Stimulated activated naive CD8-positive, alpha-beta T cell treated with anti-CD3 and anti-CD28 coated beads, Interleukin-15, Interleukin-2, amounts not matched to agents 100 U/mL and 50 U/mL, for 24 hours (primary cell): Measurements from ENCODE around the gene C3AR1.
"Not testable (repeated sequence)": the region's sequence is repeated elsewhere in the genome, so short reads cannot be mapped to it uniquely, and the experiment has no call there.

Source experiments
- ATAC-seq: fragments of 150-1000 bp; cut with Tn5 transposase; one replicate; pipeline ENCODE4 v1.10.0; 2021
- DNase-seq: peaks from one replicate; pipeline ENCODE4 v3.0.0; 2021

C3AR1 gene

DNA sequence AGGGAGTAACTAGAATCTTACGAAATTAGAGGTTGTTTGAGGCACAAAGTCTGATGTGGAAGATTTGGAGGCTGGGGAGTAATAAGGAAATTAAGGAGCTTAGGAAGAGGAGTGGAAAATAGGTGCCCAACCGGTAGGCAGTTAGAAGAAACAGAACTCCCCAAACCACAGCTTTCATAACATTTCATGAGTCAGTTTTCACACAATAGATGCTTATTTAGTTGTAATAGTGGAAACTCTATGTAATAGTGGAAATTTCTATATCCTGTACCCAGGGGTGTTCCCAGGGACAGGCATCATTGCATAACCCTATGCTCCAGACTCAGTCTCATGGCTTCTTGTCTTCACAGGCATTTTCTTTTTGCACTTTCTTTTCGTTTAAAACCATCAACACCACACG lies 8.3 kb downstream of the C3AR1 start:
- DNase-seq (no peak), ATAC-seq (peak; percentile 72)

DNA sequence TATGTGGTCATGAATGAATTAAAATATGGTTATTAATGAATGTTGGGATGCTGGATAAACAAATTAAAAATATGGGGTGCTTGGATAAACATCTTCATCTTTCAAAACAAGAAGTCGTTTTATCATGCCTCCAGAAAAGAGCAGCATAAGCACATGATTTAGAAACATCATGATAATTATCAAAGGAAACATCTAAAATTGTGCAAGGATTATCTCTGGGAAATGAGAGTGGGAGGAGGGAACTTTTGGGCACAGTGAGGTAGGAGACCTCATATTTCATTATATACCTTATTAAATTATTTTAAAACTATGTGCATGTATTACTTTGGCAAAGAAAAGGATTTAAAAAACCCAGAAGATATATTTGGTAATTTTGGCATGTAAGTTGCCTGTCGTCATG lies 8.9 kb downstream of the C3AR1 start:
- ATAC-seq (no peak), DNase-seq (no peak)

DNA sequence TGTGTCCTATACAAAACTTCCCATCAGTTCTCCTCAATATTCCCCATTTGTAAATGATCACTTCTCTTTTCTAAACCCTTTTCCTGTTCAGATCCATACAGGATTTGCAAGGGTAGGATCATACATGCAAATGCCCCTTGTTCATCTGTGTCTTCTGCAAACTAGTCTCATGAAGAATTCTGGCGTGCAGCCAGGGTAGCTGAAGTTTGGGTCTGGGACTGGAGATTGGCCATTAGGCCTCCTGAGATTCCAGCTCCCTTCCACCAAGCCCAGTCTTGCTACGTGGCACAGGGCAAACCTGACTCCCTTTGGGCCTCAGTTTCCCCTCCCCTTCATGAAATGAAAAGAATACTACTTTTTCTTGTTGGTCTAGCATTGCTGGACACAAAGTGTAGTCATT lies 11.3 kb downstream of the C3AR1 start:
- ATAC-seq = no peak
- no peak for DNase-seq

DNA sequence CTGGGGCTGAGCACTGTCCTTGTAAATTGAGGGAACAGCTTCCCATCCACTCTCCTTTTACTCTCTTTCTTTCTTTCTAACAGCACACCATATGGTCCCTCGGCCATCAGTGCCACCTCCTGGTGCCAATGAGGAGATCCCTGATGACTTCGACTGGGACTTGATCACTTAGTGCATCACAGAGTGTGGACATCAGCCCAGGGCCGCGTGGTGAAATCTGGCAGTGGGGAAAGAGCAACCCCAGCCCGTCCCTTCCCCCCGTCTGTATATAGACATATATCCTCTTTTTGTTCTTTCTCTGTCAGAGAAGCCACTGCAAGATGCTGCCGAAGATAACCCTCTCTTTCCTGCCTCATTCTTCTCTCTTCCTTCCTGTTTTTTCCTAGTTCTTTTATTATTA lies 13.5 kb downstream of the C3AR1 start:
- ATAC-seq (no peak), DNase-seq (no peak)

DNA sequence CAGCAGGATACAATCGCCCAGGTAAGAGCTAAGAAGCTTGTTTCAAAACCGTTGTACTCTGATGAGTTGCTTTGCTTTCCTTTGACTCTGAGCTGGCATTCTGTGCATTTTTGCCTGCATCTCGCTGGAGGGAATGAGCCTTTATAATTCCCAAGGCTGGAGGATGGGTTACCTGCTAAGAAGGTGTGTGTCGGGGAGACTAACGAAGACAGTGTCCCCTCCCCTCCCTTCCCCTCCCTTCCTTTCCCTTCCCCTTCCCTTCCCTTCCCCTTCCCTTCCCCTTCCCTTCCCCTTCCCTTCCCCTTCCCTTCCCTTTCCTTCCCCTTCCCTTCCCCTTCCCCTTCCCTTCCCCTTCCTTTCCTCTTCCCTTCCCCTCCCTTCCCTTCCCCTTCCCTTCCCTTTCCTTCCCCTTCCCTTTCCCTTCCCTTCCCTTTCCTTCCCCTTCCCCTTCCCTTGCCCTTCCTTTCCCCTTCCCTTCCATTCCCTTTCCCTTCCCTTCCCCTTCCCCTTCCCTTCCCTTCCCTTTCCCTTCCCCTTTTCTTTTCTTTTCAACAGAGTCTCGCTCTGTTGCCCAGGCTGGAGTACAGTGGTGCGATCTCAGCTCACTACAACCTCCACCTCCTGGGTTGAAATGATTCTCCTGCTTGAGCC lies 15.4 kb downstream of the C3AR1 start:
- no peak for ATAC-seq
- DNase-seq = no peak

DNA sequence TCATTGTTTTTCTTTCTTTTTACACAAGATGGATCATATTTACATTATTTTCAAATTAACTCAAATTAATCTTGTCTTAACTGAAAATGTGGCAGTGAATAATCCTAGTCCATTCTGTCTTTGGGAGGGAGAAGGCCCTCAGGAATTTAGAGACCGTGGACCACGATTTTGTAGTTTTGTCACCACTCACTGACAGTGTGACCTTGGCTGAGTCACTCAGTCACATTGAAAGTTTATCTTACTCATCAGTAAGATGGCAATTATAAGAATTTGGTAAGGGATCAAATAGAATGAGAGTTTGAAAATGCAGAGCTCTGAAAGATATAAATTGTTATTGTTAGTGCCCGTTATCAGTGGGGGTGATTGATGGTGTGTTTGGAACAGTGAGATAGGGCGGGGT lies 17.3 kb downstream of the C3AR1 start:
- no peak for DNase-seq
- no peak for ATAC-seq

DNA sequence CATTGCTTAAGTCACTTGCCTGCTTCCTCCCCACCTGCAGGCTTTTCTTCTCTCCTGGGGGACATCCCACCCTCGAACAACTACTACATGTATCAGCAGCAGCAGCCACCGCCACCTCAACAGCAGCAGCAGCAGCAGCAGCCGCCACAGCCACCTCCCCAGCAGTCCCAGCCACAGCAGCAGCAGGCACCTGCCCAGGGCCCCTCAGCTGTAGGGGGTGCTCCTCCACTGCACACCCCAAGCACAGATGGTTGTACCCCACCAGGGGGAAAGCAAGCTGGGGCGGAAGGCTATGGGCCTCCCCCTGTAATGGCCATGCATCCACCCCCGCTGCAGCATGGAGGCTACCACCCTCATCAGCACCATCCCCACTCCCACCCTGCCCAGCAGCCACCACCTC lies 18.3 kb downstream of the C3AR1 start:
- no peak for DNase-seq
- ATAC-seq = no peak

DNA sequence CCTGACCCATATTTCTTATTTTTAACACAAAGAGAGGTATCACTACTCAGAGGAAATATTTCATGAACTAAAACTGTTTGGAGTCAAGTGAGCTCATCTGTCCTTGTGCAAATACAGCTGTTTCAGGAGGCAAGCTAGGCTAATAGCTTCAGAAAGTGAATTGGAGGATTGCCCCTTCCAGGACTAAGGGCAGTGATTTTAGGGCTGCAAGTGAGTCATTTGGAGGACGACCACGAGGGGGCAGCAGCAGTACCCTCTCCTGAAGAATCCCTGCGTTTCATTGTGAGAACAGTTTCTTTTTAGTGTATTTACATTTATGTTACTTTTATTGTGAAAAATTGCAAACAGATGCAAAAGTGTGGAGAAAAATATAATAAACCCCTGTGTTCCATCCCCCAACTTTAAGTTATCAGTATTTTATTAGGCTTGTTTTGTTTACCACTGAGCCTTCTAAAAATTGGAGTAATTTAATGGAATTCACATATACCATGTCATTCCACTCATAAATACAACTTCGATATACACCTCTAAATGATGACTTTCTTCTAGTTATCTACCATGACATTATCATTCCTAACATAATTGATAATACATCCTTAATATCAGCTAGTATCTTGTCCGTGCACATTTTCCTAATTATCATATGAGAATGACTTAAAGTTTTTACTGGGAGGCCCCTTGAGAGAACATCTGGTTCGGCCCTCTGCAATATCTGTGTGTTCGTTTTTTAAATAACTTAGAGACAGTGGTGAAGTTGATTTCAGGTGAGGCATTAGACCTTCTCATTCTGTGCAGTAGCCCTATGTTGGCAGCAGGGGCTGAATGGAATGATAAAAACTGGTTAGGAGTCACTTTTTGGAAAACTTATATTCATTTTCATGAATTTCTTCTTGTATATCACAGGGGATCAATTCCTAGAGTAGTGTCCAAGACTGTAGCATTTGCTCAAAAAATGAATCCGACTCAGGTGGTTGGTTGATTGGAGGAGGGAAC lies 19.9 kb downstream of the C3AR1 start:
- peak; percentile 68 for ATAC-seq
- peak; percentile 86 for DNase-seq

DNA sequence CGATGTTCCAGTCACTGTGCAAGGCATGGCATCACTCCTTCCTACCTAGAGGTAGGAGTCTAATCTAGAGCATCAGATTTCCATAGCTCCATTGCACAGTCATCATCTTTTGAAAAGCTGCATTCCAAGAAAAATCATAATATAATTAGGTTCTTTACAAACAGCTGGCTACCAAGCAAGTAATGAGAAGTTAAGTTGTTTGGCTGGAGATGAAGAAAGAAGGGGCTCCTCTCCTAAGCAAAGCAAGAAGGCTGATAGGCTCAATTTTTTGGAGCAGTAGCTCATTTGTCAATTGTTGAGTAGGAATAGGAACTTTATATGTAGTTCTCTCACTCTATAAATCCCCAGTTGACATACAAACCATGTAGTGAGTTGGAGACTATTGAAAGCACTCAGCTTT lies 25.4 kb downstream of the C3AR1 start:
- DNase-seq = no peak
- no peak for ATAC-seq

DNA sequence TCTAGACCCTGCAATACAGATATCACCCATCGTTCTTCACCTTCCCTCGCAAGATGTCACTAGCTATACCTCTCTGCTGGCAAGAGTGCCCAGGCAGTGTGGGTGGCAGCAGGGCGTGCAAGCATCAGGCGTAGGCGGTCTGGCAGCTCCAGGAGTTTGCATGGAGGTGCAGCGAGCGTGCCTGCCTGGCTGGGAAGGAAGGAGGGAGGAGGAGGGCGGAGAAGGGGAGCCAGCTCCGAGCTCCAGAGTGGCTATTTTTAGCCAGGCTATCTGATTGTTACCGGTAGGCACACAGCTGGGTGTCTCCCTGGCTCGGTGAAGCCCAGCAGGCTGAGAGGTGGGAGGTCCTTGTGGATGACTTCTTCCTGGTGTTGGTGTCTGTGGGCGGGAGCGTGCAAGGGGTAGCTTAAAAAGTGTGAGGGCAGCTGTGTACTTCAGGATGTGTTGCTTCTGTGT lies 27.5 kb downstream of the C3AR1 start:
- DNase-seq (peak; percentile 32), ATAC-seq (peak; percentile 48)

DNA sequence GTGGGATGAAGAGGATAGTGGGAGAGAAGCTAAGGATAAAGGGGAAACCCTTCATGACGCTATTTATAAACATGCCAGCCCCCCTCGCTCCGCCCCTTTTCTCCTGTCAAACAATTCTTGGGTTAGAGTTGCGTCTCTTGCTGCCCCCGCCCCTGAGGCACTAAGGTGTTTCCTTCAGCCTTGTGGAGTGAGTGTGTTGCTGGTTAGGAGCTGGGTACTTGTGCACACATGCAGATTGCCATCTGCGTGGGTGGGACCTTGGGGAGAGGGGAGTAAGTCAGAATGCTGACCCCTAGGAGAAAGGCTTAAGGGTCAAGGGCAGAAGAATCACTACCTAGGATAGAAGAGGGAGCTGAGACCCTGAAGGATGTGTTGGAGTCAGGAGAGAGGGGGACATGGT lies 28.2 kb downstream of the C3AR1 start:
- ATAC-seq (no peak), DNase-seq (no peak)

DNA sequence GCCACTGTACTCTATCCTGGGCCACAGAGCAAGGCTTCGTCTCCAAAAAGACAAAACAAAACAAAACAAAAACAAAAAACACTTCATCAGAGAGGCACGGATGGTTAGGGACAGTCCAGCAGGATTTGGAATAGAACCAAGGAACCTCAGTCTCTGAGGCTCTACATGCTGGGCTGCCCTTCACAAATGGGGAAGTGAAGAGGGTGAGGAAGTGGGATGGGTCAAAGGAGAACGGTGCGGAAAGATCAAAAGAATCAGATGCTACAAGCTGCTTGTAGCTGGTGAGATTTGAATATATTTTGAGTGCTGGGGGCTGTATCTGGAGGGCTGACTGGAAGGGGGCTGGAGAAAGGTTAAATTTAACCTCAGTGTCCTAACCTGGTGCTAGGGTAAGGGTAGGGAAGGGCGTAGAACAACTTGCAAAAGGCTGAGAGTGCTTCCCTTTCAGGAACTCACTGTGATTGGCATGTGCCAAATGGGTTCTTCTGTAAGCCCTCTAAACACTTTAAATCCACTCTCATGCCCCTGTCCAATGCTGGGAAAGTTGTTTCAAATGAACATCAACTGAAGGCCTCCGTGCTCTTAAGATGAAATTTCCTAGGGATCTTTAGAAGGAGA lies 29.0 kb downstream of the C3AR1 start:
- ATAC-seq (no peak), DNase-seq (no peak)

DNA sequence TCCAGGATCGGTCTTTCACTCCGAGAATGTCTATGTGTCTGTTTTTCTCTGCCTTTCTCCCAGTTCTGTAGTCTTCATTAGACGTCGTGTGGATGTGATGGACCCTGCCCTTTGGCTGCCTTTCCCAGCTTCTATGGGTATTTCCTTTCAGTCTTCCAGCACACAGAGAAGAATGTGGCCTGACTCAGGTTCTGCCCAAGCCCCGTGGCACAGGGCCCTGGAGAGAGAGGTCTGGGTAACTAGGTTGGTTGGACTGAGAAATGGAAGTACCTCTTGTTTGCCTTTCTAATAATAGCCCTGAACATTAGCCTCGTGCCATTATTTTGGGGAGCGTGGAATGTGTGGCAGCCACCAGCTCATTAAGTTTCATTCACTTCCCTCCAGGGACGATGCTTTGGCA lies 29.8 kb downstream of the C3AR1 start:
- ATAC-seq = no peak
- no peak for DNase-seq

DNA sequence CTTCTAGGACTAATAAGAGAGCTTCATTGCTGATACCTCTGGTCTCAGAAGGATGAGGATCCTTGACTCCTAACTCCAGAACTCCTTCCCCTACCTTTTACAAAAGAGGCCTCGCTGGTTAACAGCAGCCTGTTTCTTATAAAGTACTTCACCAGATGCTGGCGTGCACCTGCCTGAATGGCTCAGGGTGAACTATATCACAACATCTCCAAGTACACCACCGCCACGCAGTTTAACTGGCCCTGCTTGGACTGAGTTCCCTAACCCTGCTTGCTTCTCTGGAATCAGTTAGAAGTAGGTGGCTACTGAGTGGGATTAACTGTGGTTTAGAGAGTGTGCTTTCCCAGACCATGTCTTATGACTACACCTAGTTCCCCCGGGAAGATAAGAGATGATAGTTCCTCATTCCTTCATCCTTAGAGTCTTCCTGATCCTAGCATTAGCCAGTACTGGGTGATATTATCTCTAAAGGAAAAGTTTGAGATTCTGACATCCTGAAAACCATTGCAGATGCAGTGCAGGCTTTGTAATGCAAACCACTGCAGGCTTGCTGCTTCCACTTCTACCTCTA lies 30.6 kb downstream of the C3AR1 start:
- no peak for DNase-seq
- ATAC-seq = no peak

DNA sequence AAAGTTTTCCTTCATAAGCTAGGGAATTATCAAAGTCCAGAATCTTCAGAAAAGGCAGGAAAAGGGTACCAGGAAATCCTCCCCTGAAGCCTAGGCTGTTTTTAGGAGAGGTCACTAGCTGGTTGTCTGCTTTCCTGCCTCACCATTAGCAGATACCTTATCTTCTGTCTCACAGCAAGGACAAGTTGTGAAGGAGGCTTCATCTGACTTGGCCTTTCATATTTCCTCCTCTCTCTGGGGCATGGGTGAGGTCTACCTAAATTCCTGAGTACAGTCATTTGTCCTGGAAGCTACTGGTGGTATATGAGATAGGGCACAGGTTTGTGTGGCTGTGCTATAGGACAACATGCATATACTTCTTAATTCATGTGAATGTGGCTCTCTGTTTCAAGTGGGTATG lies 31.4 kb downstream of the C3AR1 start:
- ATAC-seq = no peak
- DNase-seq = no peak

DNA sequence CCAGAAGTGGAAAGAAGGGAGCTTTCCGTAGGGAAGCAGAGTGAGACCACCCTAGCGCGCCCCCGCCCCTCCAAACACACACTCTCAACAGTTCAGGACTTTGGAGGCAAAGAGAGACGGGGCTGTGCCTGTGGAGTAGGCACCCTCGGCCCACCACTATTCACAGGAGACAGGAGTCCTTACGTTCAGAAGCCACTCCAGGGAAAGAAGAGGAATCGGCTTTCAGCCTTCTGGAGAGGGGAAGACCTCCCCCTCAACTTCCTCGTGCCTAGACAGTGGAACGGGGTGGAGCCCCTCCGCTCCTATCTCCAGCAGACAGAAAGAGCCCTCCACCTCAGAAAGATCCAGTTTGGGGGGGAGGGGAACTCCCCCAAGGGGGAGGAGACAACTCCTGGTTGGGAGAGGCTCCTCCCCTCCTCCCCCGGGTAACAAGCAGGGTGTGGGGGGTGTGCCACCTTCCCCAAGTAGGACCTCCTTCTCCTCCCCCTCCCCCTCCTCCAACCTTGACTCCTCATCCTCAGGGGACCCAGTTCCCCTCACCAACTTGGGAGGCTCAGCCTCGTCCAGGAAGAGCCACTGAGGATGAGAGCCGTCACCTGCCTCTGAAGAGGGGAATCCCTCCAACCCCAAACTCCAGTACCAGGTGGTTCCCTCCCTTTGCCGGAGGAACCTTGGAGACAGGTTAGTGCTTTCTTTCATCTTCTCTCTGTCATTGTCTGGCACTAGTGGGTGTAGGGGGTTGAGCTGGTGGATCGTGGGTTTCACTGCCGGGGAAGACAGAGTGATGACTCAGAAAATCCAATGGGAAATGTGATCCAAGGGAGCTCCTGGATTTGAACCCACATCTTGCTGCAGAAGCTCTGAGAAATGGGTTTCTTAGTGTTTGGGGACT lies 32.8 kb downstream of the C3AR1 start:
- ATAC-seq (peak; percentile 37), DNase-seq (peak; percentile 63)

DNA sequence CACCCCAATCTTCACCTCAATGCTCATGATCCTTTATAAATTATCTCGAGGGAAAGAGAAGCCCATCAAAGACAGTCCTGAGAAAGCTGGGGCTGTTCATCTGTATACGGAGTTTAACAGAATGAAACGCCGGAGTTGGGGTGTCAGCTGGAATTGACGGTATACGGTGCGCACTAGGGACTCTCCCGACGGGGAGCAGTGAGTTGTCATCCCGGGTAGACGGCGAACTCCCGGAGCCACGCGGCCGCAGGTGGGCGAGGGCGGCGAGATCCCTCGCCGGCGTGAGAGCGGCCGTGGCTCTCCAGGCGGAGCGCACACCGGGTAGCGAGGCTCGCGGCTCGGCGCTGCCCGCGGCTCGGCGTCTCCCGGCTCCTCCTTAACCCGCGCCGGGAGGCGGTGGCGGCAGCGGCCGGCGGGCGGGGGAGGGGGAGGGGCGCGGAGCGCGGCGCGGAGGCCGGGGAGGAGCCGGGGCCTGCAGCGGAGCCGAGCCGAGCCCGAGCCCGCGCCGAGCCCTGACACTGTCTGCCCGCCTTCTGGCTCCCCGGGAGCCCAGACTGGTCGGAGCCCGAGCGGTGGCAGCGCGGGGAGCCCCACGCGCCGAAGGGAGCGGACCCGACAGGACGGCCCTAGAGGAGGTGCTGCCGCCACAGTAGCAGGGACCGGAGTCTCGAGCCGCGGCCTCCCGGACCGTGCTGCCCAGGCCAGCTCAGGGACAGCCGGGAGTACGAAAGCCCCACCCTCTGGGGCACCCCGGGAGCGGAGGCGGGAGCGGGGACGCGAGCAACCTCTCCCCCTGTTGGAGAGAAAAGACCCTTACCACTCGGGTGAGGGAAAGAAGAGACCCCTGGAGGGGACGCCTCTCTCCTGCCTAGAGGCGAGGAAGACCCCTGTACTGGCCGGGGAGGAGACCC lies 33.7 kb downstream of the C3AR1 start, which contains the start of gene FOXJ2:
TSS of gene FOXJ2 (plus strand) at position 475 of the 911 bp plus-strand sequence. CDS start 7,117 bp downstream, outside the sequence.
- DNase-seq = peak; percentile 81
- peak; percentile 85 for ATAC-seq

DNA sequence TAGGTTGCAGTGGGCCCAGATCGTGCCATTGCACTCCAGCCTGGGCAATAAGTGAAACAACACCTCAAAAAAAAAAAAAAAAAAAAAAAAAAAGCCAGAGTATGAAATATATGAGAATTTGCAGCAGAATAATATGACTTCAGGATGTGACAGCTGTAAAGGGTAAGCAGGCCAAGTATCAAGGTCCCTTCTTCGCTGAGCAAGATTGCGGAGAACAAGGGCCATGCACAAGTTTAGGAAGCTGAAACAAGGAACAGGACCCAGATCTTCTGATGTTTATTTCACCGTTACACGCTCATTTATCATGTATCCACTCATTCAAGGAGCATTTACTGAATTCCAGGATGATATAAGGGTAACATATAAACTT lies 34.3 kb downstream of the C3AR1 start:
- no peak for DNase-seq
- ATAC-seq = no peak

DNA sequence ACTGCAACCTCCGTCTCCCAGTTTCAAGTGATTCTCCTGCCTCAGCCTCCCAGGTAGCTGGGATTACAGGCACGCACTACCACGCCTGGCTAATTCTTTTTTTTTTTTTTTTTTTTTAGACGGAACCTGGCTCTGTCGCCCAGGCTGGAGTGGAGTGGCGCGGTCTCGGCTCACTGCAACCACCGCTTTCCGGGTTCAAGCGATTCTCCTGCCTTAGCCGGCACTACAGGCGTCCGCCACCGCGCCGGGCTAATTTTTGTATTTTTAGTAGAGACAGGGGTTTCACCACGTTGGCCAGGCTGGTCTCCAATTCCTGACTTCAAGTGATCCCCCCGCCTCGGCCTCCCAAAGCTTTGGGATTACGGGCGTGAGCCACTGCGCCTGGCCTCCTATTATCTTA lies 35.1 kb downstream of the C3AR1 start:
- not testable (repeated sequence) for ATAC-seq, DNase-seq

DNA sequence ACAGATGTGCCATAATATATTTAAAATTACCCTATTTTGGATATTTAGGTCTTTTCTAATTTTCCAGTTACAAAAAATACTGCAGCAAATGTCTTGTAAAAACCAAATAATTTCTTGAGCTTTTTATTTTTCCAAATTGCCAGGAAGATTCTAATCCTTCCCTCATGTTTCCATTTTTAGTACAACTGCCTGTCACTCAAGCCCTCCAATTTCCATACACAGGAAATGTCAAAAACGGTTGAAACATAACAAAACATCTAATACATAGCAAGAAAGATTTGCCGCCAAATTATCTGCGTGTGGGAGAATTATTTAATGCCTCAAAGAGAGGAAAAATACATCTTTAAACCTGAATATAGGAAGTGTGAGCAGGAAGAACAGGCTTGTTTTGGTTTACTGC lies 36.0 kb downstream of the C3AR1 start:
- no peak for DNase-seq
- ATAC-seq = no peak
